ENCODE measurements around the gene A4GALT. TPM values are rescaled to one million over a fixed set of nuclear protein-coding genes. Genes with fewer than 3 reads are reported as not detected.
"Not testable (repeated sequence)": the region's sequence is repeated elsewhere in the genome, so short reads cannot be mapped to it uniquely, and the experiment has no call there.

A4GALT gene
- total and polyA plus RNA-seq, 8 donors: 2.7 to 13.2 (median 4.7) TPM

- Histone ChIP-seq H3K4me3 (no peak overlapping the region), H3K27me3 (no peaks in the 10 kb centered on the region), H3K4me1 (no peaks in the 10 kb centered on the region), H3K9me3 (no peaks in the 10 kb centered on the region), H3K36me3 (no peaks in the 10 kb centered on the region), H3K27ac (no peak overlapping the region)
- FAIRE-seq: no peak
- no peak for ATAC-seq
- 51 to 65% methylated on average over 9 to 10 of the region's 10 CpGs for WGBS, 2 donors
- DNase-seq: no peak
- intact Hi-C loops (cut with DNase I): no loop called here
- no peak for TF ChIP-seq CTCF (IDR thresholded peaks at IDR 0.05)
These were observed 38.4 kb downstream of the A4GALT start for GRCh38 chr22:42682113-42682851.

GRCh38 chr22:42680648-42681047 lies 40.0 kb downstream of the A4GALT start:
- Histone ChIP-seq H3K27me3 (no peaks in the 10 kb centered on the region), H3K9me3 (no peaks in the 10 kb centered on the region), H3K4me1 (no peaks in the 10 kb centered on the region), H3K27ac (no peak overlapping the region), H3K36me3 (no peaks in the 10 kb centered on the region), H3K4me3 (no peak overlapping the region)
- no peak for TF ChIP-seq CTCF (IDR thresholded peaks at IDR 0.05)
- ATAC-seq (peak in 3 of 4 donors; percentile 65 to 70 (median 69)), FAIRE-seq (no peak), DNase-seq (no peak)
- intact Hi-C loops (cut with DNase I): no loop called here
- WGBS, 2 donors: 85 to 88% methylated on average over 8 of the region's 8 CpGs

GRCh38 chr22:42679691-42680090 lies 41.0 kb downstream of the A4GALT start:
- no peaks in the 10 kb centered on the region for H3K36me3 ChIP-seq
- H3K4me3 ChIP-seq: no peak overlapping the region
- H3K4me1 ChIP-seq: no peaks in the 10 kb centered on the region
- FAIRE-seq: no peak
- H3K27ac ChIP-seq: no peak overlapping the region
- no peak for TF ChIP-seq CTCF (IDR thresholded peaks at IDR 0.05)
- ATAC-seq: no peak
- H3K9me3 ChIP-seq: no peaks in the 10 kb centered on the region
- DNase-seq: no peak
- WGBS, 2 donors: 82 to 84% methylated on average over 4 of the region's 4 CpGs
- intact Hi-C loops (cut with DNase I): no loop called here
- H3K27me3 ChIP-seq: no peaks in the 10 kb centered on the region

- H3K27ac ChIP-seq: no peak overlapping the region
- 94 to 95% methylated on average over 1 of the region's 1 CpG for WGBS, 2 donors
These were observed 41.8 kb downstream of the A4GALT start for GRCh38 chr22:42678894-42679293.

GRCh38 chr22:42677936-42678335 lies 42.7 kb downstream of the A4GALT start:
- not testable (repeated sequence) for FAIRE-seq, H3K27me3 ChIP-seq
- H3K27ac ChIP-seq: peak overlapping the region in 1 of 4 donors; percentile 71

More at GRCh38 chr22:42678894-42679293, 41.8 kb downstream of the A4GALT start:
- H3K4me3 ChIP-seq: no peak overlapping the region
- H3K9me3 ChIP-seq: no peaks in the 10 kb centered on the region
- ATAC-seq (no peak), DNase-seq (no peak), FAIRE-seq (no peak)
- no peak for TF ChIP-seq CTCF (IDR thresholded peaks at IDR 0.05)
- H3K36me3 ChIP-seq: no peaks in the 10 kb centered on the region
- intact Hi-C loops (cut with DNase I): no loop called here
- H3K27me3 ChIP-seq: no peaks in the 10 kb centered on the region
- H3K4me1 ChIP-seq: no peaks in the 10 kb centered on the region

More at GRCh38 chr22:42677936-42678335, 42.7 kb downstream of the A4GALT start:
- intact Hi-C loops (cut with DNase I); H3K4me3 ChIP-seq; DNase-seq; H3K9me3 ChIP-seq; H3K36me3 ChIP-seq; H3K4me1 ChIP-seq; ATAC-seq: not testable (repeated sequence)
- 81 to 83% methylated on average over 4 of the region's 4 CpGs for WGBS, 2 donors

Data from pancreas (tissue), 10 donors.